ENCODE results near the gene ZCCHC8. TPM values are rescaled to one million over a fixed set of nuclear protein-coding genes. Genes with fewer than 3 reads are reported as not detected.
"Not testable (repeated sequence)": the region's sequence is repeated elsewhere in the genome, so short reads cannot be mapped to it uniquely, and the experiment has no call there.

ZCCHC8 gene
- total RNA-seq, 4 donors from 2014 or later = 30.4 to 40.8 (median 37.5) TPM

DNA sequence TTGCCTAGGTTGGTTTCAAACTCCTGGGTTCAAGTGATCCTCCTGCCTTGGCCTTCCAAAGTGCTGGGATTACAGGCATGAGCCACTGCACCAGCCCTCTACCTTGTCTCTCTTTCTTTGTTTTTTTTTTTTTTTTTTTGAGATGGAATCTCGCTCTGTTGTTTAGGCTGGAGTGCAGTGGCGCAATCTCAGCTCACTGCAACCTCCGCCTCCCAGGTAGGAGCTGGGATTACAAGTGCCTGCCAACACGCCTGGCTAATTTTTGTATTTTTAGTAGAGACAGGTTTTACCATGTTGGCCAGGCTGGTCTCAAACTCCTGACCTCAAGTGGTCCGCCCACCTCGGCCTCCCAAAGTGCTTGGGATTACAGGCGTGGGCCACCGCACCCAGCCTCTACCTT, 61.9 kb downstream of the ZCCHC8 start:
- peak; percentile 76 to 77 for DNase-seq
- H3K4me3 ChIP-seq (replicated peaks in 1 of 3); H3K9me3 ChIP-seq; H3K27me3 ChIP-seq; intact Hi-C loops (cut with DNase I); H3K36me3 ChIP-seq: not testable (repeated sequence)
- peak overlapping the region; percentile 45 to 50 (median 50) for H3K27ac ChIP-seq
- WGBS, 2 donors = 37 to 70% methylated on average over 8 of the region's 8 CpGs
- peaks cover 14 to 15% of the 10 kb centered on the region in 2 donors for H3K4me1 ChIP-seq
- TF ChIP-seq, protein P1, sequence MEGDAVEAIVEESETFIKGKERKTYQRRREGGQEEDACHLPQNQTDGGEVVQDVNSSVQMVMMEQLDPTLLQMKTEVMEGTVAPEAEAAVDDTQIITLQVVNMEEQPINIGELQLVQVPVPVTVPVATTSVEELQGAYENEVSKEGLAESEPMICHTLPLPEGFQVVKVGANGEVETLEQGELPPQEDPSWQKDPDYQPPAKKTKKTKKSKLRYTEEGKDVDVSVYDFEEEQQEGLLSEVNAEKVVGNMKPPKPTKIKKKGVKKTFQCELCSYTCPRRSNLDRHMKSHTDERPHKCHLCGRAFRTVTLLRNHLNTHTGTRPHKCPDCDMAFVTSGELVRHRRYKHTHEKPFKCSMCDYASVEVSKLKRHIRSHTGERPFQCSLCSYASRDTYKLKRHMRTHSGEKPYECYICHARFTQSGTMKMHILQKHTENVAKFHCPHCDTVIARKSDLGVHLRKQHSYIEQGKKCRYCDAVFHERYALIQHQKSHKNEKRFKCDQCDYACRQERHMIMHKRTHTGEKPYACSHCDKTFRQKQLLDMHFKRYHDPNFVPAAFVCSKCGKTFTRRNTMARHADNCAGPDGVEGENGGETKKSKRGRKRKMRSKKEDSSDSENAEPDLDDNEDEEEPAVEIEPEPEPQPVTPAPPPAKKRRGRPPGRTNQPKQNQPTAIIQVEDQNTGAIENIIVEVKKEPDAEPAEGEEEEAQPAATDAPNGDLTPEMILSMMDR (IDR thresholded peaks at IDR 0.05) = peak in 2 of 6 experiments; percentile 17 to 34

DNA sequence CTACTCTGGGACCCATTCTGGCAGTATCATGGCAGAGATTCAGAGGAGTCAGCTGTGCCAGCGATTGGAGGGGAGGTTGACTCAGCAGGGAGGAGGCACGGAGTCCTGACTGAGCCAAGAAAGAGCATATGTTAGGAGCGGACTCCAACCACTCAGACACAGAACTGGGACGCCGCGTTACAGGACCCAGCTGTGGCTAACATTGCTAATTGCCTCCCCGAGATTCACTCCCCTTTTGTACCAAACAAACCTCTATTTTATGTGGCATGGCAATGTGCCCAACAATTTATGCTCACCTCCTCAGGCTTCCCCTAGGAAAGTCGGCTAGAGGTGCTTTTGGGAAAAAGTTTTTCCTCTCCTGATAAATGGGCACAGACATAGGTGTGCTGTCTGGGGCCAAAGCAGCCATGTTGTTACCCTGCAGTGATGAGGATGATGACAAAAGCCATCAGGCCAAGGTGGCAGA, 63.0 kb downstream of the ZCCHC8 start:
- Histone ChIP-seq H3K36me3 (no peaks in the 10 kb centered on the region), H3K27me3 (no peaks in the 10 kb centered on the region), H3K27ac (peak overlapping the region; percentile 23 to 50 (median 45)), H3K9me3 (no peaks in the 10 kb centered on the region), H3K4me3 (replicated peaks in 1 of 3) (no peak overlapping the region), H3K4me1 (peaks cover 14 to 15% of the 10 kb centered on the region in 2 donors)
- WGBS, 2 donors = 42 to 56% methylated on average over 4 to 8 of the region's 8 CpGs
- intact Hi-C loops (cut with DNase I) = no loop called here
- no peak for TF ChIP-seq POLR2A (IDR thresholded peaks at IDR 0.05)
- TF ChIP-seq, protein P1 (IDR thresholded peaks at IDR 0.05) = no peak
- DNase-seq = no peak

DNA sequence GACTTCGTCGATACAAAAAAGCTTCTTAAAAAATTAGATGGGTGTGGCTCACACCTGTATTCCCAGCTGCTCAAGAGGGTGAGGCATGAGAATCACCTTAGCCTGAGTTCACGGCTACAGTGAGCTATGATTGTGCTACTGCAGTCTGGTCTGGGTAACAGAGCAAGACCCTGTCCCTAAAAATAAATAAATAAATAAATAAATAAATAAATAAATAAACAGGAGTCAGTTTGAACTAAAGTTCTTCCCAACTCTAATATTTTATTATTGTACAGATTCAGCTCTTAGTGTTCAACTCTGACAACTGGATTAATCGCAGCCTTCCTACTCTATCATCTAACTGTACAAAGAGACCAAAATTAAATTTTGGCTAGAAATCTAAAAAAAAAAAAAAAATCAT, 65.5 kb downstream of the ZCCHC8 start:
- no peak overlapping the region for H3K27ac ChIP-seq
- TF ChIP-seq, protein P1 (IDR thresholded peaks at IDR 0.05) = no peak
- TF ChIP-seq POLR2A (IDR thresholded peaks at IDR 0.05) = no peak
- no peak for DNase-seq
- H3K4me3 ChIP-seq (replicated peaks in 1 of 3) = no peak overlapping the region
- 93 to 94% methylated on average over 4 of the region's 4 CpGs for WGBS, 2 donors
- H3K9me3 ChIP-seq = no peaks in the 10 kb centered on the region
- intact Hi-C loops (cut with DNase I) = no loop called here
- H3K36me3 ChIP-seq = no peaks in the 10 kb centered on the region
- no peaks in the 10 kb centered on the region for H3K27me3 ChIP-seq
- peaks cover 14 to 15% of the 10 kb centered on the region in 2 donors for H3K4me1 ChIP-seq

DNA sequence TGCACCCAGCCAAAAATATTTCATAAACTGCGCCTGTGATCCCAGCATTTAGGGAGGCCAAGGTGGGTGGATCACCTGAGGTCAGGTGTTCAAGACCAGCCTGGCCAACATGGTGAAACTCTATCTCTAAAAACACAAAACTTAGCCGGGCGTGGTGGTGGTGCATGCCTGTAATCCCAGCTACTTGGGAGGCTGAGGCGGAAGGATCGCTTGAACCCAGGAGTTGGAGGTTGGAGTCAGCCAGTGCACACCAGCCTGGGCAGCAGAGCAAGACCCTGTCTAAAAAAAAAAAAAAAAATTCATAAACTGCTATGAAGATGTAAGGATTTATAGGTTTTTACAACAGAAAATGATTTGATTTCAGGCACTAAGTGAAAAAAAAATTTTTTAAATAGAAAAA, 71.7 kb downstream of the ZCCHC8 start:
- H3K9me3 ChIP-seq; H3K4me3 ChIP-seq (replicated peaks in 1 of 3); intact Hi-C loops (cut with DNase I); H3K4me1 ChIP-seq; H3K36me3 ChIP-seq; H3K27me3 ChIP-seq; H3K27ac ChIP-seq; DNase-seq: not testable (repeated sequence)
- 95 to 99% methylated on average over 5 of the region's 5 CpGs for WGBS, 2 donors

DNA sequence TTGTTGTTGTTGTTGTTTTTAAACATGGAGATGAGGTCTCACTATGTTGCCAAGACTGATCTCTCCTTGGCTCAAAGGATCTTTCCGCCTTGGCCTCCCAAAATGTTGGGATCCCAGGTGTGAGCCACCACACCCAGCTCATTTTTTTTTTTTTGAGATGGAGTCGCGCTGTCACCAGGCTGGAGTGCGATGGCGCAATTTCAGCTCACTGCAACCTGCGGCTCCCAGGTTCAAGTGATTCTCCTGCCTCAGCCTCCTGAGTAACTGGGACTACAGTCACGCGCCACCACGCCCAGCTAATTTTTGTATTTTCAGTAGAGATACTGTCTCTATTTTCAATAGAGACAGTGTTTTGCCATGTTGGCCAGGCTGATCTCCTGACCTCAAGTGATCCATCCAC, 73.3 kb downstream of the ZCCHC8 start:
- 94 to 96% methylated on average over 9 of the region's 9 CpGs for WGBS, 2 donors
- Histone ChIP-seq H3K36me3 (no peaks in the 10 kb centered on the region), H3K27ac (no peak overlapping the region), H3K4me1 (peaks cover 6 to 10% of the 10 kb centered on the region in 2 donors), H3K4me3 (replicated peaks in 1 of 3) (no peak overlapping the region), H3K27me3 (no peaks in the 10 kb centered on the region), H3K9me3 (no peaks in the 10 kb centered on the region)
- TF ChIP-seq POLR2A (IDR thresholded peaks at IDR 0.05) = no peak
- TF ChIP-seq, protein P1 (IDR thresholded peaks at IDR 0.05) = no peak
- DNase-seq = no peak
- intact Hi-C loops (cut with DNase I) = no loop called here
